Measurements from ENCODE around the gene RHAG.
A peak's percentile ranks its signal among the peaks of the same experiment; 100 is the strongest.
"Not testable (repeated sequence)": the region's sequence is repeated elsewhere in the genome, so short reads cannot be mapped to it uniquely, and the experiment has no call there.

The RHAG gene

DNA sequence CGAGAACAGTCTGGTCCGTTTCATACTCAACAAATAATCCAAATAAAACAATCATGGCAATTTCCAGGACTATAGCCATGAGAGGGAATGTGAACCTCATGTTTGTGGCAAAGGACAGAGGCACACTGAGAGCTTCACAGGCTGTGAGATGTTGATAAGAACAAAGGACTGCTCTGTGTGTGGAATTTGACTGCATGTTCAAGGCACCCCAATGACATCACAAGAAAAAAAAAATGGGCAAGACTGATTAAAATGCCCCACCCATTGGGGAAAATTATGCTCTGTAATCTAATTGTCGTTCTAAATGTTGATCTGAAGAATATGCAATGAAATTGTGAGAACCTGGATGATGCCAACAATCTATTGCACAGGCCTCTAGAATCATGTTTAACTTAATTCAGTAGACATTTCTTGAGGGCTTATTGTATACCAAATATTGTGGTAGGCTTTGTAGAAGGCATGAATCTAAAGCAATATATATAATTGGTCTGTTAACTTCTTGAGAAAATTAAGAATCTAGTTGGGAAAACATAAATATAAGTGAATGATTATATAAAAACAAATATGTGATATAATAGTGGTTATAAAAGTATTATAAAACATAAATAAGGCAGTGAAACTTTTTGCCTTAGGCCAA is at the start of gene RHAG:
Gene RHAG (minus strand): TSS at position 127 of the 637 bp plus-strand sequence. CDS start 27 bp downstream, at position 100.
- no peak for DNase-seq

DNA sequence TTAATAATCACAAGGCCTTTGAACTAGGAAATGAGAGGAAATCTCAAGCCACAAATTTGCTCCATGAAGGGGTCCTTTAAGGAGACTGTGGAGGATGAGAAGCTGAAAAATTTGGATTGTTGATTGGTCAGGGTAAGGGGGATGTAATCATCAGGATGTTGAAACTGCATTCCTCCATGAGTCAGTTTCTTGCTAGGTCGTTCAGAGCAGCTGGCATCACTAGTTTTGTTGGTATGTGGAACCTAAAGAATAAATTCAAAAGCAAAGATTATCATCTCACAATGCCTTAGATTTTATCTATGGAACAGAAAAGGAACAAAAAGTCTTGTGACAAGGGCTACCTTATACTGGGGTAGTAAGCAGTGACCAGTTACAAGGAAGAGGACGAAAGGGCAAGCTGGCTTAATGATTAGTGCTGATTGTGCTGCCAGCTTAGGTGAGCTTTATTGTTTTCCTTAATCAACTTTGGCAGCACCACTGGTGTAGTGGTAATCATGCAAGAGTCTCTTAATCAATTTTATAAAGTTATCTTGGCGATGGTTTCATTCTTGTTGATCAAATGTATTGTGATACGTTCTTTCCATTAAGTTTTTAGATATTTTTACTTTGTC is 40.1 kb upstream of the RHAG start:
- DNase-seq = peak; percentile 38

DNA sequence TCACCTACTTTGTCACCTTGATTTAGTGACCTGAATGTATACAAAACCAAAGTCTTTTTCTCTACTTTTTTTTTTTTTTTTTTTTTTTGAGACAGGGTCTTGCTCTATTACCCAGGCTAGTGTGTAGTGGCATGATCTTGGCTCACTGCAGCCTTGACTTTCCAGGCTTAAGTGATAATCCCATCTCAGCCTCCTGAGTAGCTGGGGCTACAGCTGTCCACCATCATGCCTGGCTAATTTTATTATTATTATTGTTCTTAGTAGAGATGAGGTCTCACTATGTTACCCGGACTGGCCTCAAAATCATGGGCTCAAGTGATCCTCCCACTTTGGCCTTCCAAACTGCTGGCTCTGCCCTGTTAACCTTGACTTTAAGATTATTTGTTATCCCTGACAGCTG is 39.2 kb upstream of the RHAG start:
- DNase-seq = no peak

DNA sequence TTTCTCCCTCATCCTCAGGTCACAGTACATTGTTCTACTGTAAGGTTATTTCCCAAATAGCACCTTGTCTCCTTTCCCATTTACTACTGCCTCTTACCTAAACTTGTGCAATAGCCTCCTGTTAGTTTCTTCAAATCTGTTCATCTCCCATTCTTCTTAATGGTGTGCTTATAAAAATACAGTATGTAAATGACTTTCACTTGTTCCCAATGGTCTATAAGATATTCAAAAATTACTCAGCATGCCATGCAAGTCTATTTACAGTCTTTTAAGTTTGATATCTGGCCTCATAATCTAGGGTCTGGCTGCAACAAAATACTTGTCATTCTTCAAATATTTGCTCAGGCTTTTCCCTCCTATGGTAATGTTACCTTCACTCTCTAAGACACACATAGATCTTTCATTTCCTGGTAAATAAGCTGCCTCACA is 31.5 kb upstream of the RHAG start:
- DNase-seq = no peak

DNA sequence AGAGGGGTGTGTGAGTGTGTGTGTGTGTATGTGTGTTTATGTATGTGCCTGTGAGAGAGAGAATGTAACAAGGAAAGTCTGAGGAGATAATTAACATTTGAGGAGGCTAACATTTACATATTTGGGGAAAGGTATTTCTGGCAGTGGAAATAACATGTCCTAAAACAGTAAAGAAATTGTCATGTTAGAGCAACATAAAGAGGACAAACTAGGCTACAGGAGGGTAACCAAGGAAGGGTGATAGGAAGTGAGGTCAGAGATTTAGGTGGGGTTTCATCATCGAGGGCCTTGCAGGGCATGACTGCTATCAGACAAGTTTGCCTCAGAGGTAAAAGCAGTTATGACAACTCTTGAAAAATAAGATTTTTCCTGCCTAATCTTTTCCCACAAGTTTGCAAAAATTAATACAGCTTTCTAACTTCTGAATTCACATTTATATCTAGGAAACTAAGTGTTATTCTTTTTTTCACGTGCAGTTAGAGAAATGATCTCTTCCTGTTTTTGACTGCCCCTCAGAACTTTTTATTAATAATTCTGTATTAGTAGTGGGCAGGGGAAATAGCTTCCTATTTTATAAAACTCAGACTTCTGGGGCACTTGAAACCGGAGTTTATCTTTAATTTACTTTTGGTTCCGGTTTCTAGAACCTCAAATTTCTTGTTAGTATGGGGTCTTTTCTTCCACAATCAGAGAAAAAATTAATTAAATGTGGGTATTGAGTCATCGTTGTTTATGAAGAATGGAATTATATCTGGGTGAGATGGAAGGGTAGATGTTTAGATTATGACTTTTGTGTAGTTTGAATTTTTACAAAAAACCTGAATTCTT is 30.5 kb upstream of the RHAG start:
- no peak for DNase-seq

DNA sequence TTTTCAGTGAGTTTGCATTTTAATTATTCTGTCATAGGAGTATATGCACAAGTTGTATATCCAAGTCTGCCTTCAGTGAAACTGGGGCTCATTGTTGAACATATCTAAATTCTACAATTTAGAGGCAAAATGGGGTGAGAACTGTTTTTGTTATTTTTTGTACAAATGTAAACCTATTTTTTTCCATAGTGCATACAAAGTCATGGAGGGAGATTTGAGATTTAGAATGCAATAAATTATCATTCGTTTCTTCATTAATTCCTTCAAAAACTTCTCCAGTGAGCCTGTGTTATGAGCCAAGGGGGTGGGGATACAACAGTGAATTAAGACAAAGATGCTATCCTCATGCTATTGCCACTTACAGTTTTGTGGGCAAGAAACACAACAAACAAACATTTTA is 29.8 kb upstream of the RHAG start:
- no peak for DNase-seq

DNA sequence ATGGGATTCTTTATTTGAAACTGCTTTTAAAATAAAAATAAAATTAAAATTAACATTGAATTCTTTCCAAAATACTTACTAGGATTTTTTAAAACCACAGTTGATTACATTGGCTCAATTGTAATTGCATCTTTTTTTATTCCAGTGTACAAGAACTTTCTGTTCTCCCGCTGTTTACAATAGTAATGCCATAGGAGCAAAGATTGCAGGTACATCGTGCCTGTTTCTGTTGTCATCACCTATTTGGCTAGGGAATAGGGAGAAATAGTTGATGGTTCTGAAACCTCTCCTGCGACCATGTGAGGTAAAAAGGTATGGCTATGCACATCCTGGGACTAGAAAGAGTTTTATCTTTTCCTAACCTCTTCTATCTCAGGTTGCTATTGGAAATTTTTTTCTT is 28.2 kb upstream of the RHAG start:
- DNase-seq = no peak

DNA sequence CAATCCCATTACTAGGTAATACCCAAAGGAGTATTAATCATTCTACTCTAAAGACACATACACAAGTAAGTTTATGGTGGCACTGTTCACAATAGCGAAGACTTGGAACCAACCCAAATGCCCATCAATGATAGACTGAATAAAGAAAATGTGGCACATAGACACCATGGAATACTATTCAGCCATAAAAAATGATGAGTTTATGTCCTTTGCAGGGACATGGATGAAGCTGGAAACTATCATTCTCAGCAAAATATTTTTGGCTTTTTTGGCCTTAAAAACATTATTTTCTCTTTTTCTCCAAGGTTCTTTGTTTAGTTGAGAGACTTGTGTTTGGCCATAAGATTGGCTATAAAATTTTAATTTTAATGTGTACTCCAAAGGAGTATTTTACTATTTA is 27.4 kb upstream of the RHAG start:
- DNase-seq = not testable (repeated sequence)

DNA sequence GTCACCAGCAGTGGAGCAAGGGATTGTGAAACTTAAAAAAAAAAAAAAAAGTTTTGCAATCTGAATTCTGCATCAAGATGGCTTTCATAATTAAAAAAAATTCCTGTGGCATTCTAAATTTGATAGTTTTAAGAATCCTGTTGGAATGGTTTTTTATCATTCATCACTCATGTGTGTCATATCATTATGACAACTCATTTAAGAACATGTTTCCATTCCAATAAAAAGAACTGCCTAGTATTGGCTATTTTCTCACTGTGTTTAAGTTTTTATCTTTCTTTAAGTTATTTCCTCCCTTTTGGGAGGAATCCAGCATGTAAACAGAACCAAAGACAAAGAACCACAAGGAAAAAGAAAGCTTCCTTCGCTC is 26.2 kb upstream of the RHAG start:
- no peak for DNase-seq

DNA sequence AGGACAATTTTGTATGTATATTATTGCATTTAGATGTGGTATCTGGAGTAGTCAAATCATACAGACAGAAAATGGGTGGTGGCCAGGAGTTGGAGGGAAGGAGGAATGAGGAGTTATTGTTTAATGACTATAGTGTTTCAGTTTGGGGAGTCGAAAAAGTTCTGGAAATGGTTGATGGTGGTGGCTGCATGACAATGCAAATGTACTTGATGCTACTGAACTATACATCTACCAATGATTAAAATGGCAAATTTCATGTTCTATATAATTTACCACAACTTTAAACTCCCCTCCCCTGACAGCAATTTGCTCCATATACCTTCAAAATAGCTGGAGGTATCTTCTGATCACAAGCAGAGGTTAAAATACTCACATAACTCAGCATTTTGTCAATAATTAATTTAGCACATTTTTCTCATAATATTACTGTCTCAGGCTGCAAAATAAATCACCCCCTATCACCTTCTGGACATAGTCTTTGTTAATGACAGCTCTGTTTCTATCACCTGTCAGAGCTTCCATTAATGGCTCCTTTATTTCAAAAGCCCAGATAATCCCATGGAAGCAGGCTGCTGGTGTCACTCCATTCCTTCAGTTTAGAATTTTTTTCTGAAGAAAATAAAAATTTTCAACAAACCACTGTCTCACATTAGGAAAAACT is 25.7 kb upstream of the RHAG start:
- DNase-seq = no peak

DNA sequence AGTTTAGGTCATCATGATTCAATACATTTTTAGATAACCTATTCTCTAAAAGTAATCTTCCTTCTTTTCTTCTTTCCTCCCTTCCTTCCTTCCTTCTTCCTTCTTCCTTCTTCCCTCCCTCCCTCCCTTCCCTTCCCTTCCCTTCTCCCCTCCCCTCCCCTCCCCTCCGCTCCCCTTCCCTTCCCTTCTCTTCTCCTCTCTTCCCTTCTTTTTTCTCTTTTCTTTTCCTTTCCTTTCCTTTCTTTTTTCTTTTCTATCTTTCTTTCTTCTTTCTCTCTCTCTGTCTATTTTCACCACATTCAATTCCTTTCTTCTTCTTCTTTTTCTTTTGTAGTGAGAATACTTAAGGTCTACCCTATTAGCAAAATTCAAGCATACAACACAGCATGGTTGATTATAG is 17.3 kb upstream of the RHAG start:
- DNase-seq = no peak

DNA sequence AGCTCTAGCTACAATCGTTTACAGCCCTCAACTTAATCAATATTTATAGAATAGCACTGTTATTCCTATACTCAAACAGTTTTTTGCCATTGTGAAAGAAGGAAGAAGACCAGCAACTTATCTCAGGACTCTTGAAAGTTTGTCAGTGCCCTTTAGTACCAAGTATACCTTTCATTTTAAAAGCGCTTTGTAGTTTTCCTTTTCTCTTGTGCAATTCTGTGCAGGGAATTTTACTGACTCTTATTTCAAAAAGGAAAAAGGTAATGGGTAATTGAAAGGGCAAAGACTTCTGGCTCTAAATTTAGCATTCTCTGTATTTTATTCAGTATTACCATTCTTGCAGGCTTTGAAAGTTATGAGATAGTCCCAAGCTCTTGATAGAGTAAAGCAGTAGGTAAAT is 16.8 kb upstream of the RHAG start:
- DNase-seq = no peak

DNA sequence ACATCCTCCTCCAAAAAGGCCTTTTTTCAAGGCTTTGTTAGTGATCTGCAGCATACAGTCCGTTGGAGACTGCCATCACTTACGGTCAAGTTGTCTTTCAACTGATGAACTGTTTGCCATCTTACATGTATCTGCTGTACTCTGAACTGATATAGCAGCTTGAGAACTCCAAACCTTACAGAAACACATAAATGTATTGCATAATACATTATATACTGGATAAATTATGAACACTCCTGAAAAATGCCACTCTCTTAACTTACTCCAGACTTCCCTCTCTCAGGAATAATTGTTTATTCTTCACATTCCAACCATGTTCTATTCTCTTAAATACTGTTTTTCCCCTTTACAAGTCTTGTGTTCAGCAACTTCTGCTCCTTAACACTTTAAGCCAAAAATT is 14.6 kb upstream of the RHAG start:
- no peak for DNase-seq

DNA sequence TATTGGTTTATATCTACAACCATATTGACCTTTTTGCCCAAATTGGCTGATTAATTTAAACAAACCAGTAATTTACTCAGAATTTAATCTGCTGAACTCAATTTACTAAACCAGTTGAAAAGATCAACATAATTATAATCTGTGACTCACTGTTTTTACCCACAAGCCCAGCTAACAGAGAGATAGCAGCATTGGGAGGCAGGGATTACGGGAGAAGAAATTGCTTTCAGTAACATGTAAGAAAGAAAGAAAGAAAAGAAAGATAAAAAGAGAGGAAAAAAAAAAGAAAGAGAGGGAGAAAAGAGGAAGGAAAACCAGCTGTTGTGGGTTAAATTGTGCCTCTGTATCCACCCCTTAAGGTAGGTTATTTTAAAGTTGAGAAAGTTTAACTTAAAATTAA is 13.3 kb upstream of the RHAG start:
- no peak for DNase-seq

DNA sequence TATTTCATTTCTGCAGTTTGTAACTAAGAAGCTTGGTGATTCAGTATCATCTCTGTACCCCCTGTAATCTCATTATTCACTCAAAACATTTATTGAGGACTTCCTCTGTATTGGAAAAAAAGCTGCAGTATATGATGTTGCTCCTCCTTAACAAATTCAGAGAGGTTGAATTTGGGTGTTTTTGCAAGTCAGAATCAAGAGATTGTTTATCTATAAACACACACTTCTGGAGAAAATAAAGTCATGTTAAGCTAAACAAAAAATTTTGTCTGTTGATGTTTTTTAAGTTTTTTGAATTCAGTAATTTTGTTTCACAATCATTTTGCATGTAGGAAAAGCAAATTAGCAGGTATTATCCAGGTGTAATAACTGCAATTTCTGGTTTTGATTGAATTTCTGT is 11.4 kb upstream of the RHAG start:
- no peak for DNase-seq

DNA sequence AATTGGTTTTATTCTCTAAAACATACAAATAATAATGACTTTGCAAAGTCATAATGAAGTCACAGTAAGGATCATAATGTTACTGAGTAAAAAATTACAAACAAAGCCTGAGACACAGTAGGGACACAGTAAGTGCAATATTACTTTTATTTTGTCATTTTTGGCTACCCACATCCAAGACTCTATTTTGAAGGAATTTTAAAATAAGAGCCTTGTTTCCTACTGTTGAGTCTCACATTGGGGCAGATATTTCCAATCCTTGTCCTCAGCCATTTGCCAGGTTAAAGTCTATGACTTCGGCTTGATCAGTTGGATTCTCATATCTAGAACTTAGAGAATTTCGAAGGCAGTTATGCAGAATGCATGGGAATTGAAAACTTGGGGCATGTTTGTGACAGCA is 10.8 kb upstream of the RHAG start:
- DNase-seq = no peak

DNA sequence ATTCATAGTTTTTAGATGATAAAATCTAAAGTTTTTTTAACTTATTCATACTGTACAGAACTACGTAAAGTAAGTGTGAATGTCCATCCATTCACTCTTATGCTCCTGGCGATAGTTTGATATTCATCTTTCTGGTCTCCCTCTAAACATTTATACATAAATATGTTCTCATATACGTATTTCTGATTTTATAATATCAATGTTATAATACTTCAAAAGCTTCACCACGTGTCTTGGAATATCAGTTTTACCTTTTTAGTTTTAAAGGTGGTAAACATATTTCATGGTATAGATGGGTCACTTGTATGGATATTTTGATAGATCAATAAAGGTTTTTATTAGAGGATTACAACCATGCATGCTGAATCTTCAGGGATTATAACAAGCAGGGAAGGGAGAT is 10.3 kb upstream of the RHAG start:
- DNase-seq = no peak

DNA sequence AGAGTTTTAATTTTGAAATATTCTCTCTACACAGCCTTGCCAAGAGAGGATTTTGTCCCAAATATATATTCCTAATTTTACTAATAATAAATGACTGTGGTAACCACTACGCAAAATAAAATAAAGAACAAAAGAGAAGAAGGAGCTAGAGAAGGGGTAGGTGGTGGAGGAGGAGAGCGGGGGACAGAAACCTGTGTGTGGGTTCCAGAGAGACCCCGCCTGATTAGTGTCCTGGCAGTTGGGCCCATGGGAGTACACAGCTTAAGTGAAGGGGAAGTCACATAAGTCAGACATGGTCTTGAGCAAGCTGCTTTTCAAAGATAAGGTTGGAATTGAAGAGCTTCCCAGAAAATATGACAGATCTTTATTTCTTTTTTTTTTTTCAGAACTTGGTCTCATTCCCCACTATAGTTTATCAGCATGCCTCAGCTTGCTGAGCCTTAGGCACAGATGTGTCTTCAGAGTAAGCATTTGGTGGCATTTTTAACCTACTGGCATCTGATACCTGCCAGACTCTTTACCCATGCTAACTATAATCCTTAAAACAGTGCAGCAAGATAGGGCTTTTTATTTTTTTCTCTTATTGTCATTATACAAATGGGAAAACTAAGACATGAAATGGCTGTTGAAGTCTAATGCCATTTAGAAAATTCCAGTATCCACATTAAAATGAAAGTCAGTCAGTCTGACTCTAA is 9.6 kb upstream of the RHAG start:
- no peak for DNase-seq

DNA sequence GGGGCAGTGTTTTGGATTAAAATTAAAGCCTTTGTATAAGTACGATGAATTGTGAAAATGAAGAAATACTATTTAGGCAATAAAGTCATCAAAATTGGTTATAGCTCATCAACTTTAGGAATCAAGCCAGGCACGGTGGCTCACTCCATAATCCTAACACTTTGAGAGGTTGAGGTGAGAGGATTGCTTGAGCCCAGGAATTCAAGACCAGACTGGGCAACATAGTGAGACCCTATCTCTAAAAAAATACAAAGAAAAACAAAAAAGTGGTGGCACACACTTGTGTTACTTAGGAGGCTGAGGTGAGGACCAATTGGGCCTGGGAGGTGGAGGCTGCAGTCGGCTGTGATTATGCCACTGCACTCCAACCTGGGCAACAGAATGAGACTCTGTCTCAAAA is 8.5 kb upstream of the RHAG start:
- DNase-seq = no peak

DNA sequence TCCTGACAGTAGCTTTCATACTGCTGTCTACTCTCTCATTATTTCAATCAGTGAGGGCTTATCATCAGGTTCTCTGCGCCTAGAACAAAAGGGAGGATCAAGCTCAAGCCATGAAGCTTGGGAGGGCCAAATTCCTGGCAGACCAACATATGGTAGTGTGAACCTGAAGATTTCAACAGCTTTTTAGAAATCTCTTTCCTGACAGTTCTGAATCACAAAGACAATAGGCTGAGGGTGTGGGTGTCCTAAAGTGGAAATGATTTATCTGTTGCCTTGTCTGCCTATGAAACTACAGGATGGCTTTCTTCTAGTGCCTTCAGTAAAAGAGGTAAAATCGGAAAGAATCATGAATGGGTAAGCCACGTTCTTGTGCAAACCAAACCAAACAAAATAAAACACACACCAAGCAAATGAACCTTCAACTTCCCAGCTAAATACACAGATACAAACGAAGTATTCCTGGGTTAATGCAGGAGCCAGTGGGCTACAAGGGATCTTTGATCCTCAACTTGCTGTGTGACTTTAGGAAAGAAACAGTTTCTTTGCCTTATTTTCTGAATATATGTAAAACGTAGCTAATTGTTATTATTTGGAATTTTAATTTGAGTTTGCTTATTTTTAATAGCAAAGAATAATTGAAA is 2.7 kb upstream of the RHAG start:
- no peak for DNase-seq

DNA sequence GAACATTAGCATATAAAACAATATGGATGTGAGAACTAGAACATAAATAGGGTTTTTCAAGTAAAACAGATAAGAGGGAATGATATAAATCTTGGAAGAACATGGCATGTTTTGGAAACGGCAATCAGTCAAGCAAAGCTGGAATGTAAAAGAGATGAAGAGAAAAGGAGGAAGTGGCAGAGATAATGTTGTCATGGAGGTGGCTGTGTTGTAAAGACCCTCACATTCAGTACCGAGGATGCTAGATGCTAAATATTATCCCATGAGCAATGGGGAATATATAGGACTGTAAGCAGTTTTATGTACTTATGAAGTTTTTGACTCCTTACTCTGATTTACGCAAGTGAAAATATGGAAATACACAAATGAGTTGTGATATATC is 702 bp upstream of the RHAG start:
- no peak for DNase-seq

DNA sequence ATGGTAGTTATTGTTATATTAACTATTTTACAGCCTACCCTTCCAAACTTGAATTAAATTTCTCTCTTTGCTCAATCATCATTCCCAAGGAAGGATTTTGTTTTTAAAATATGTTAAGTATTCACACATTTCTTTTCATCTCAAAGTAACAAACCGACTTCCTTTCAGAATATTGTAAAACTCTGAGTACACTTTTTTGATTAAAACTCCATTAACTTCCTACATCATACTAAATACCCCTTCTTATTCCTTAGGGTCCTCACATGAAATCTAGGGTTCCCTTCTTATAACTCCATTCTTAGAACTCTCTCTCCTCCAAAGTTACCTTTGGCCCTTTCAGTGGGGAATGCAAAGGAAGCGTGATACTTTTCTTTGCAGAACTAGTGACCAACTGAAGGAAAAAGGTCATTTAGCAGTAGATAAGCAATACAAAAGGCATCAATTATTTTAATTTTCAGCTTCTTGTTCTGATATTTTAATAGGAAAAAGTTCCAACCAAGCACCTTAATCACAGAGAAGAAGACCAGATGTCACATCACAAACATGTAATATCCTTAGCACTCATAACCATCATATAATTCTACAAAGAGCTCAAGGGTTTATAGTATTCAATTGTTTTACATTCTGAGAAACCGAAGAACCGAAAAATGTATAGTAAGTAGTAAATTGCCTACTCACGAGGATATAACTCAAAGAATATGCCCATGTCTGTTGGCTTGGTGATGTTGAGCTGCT is 494 bp downstream of the RHAG start:
- no peak for DNase-seq
